HG03066 (cell line): ENCODE measurements around the gene CLPSL2.
"Not testable (repeated sequence)": the region's sequence is repeated elsewhere in the genome, so short reads cannot be mapped to it uniquely, and the experiment has no call there.

Experiments used
- ATAC-seq: cut with Tn5 transposase; IDR thresholded peaks from one replicate; pipeline ENCODE4 v1.9.1; 2021; ENCODE audit warnings: low read depth; ENCODE audit not compliant: unreplicated experiment

The CLPSL2 gene

GRCh38 chr6:35776364-35777215 is at the start of gene CLPSL2:
Gene CLPSL2 (plus strand): TSS chr6:35776598. CDS start chr6:35776619, 21 bp downstream.
- ATAC-seq: no peak

- peak; percentile 2 for ATAC-seq
Observed at GRCh38 chr6:35727231-35727934, 49.0 kb upstream of the CLPSL2 start.

- peak; percentile 47 for ATAC-seq
Observed at GRCh38 chr6:35727935-35728682, 48.3 kb upstream of the CLPSL2 start.

GRCh38 chr6:35728683-35729678 is 47.4 kb upstream of the CLPSL2 start:
- ATAC-seq: no peak

GRCh38 chr6:35729722-35730121 is 46.7 kb upstream of the CLPSL2 start:
- no peak for ATAC-seq

GRCh38 chr6:35730745-35731413 is 45.5 kb upstream of the CLPSL2 start:
- no peak for ATAC-seq

- peak; percentile 44 for ATAC-seq
Observed at GRCh38 chr6:35731414-35731735, 45.0 kb upstream of the CLPSL2 start.

GRCh38 chr6:35731736-35732532 is 44.5 kb upstream of the CLPSL2 start:
- peak; percentile 53 for ATAC-seq

GRCh38 chr6:35733633-35734032 is 42.8 kb upstream of the CLPSL2 start:
- no peak for ATAC-seq

GRCh38 chr6:35734319-35734718 is 42.1 kb upstream of the CLPSL2 start:
- ATAC-seq: not testable (repeated sequence)

- no peak for ATAC-seq
Observed at GRCh38 chr6:35735452-35735851, 40.9 kb upstream of the CLPSL2 start.

GRCh38 chr6:35736253-35736894 is 40.0 kb upstream of the CLPSL2 start:
- ATAC-seq: no peak

GRCh38 chr6:35736982-35737412 is 39.4 kb upstream of the CLPSL2 start, which contains the start of gene ARMC12:
Gene ARMC12 (plus strand): TSS chr6:35737032. CDS start chr6:35737109, 77 bp downstream.
- no peak for ATAC-seq

GRCh38 chr6:35737413-35738211 is 38.8 kb upstream of the CLPSL2 start:
- no peak for ATAC-seq

GRCh38 chr6:35739645-35740524 is 36.5 kb upstream of the CLPSL2 start:
- no peak for ATAC-seq

- ATAC-seq: no peak
Observed at GRCh38 chr6:35742842-35743241, 33.6 kb upstream of the CLPSL2 start.
